GM12878 (cell line): ENCODE results near the gene RSRC1. TPM values are rescaled to one million over a fixed set of nuclear protein-coding genes. Genes with fewer than 3 reads are reported as not detected.
"Not testable (repeated sequence)": the region's sequence is repeated elsewhere in the genome, so short reads cannot be mapped to it uniquely, and the experiment has no call there.

Experiments
- ATAC-seq: fragments of 200-7000 bp; cut with Tn5 transposase; 3 replicates; pipeline ENCODE4 v1.9.1; 2020; ENCODE audit warnings: mild to moderate bottlenecking, moderate library complexity
- BruUV-seq: library from RNA; stranded (reverse); fragments of 400-500 nt; replicated peaks from 2 replicates; lab custom pipeline; 2021; lab: Mats Ljungman, UMichigan
- CTCF ChIA-PET: fragments of 300-600 bp; sonication (Branson Sonifier 250); formaldehyde crosslinking; extraction: SDS; loops from one replicate; lab custom pipeline; 2021; ENCODE audit warnings: inconsistent platforms; lab: Yijun Ruan, JAX
- POLR2A ChIA-PET: fragments of 350-600 bp; formaldehyde crosslinking; extraction: SDS; loops from one replicate; lab custom pipeline; 2021; ENCODE audit warnings: inconsistent platforms; lab: Charles Lee
- RAD21 ChIA-PET: fragments of 300-600 bp; sonication (Branson Sonifier 250); formaldehyde crosslinking; loops from one replicate; lab custom pipeline; 2023; ENCODE audit warnings: antibody characterized with exemption; ENCODE audit not compliant: unreplicated experiment; lab: Charles Lee
- SMC1A ChIA-PET: fragments of 300-600 bp; sonication (Branson Sonifier 250); formaldehyde crosslinking; loops from one replicate; lab custom pipeline; 2023; ENCODE audit not compliant: unreplicated experiment, uncharacterized antibody; lab: Charles Lee
- DNase-seq: peaks from one replicate; pipeline ENCODE4 v3.0.0-alpha.2; 2011; ENCODE audit warnings: low read depth, low spot score
- FAIRE-seq: peaks from 3 replicates; lab custom pipeline; 2011; peaks lifted over from hg19 to GRCh38; lab: Jason Lieb, UNC
- H2AFZ ChIP-seq: 2 replicates; pipeline ENCODE4 v1.6.0; 2011; ENCODE audit warnings: low read depth, low read length, control low read depth; ENCODE audit not compliant: control insufficient read depth
- H3K27ac ChIP-seq: 2 replicates; pipeline ENCODE4 v1.5.1; 2011; ENCODE audit warnings: control low read depth; ENCODE audit not compliant: control insufficient read depth, insufficient read depth
- H3K27me3 ChIP-seq, 2 experiments: replicated peaks in 1 of 2; 2 replicates each; pipeline versions ENCODE4 v1.6.0 to v1.6.1; 2011; ENCODE audit warnings: low read length in 1 of 2; ENCODE audit not compliant: control insufficient read depth in 2 of 2, insufficient read depth in 2 of 2
- H3K36me3 ChIP-seq, 2 experiments: 2 replicates each; pipeline ENCODE4 v1.5.1; 2011; ENCODE audit warnings: low read length in 1 of 2; ENCODE audit not compliant: control insufficient read depth in 2 of 2, insufficient read depth in 2 of 2
- H3K4me1 ChIP-seq: 2 replicates; pipeline ENCODE4 v1.6.1; 2011; ENCODE audit warnings: mild to moderate bottlenecking, low read length, moderate library complexity, mixed read lengths; ENCODE audit not compliant: control insufficient read depth, insufficient read depth
- H3K4me2 ChIP-seq: 2 replicates; pipeline ENCODE4 v1.6.0; 2011; ENCODE audit warnings: control low read depth; ENCODE audit not compliant: control insufficient read depth, insufficient read depth
- H3K4me3 ChIP-seq: fragments of 200-600 bp; sonication (generic); 2 replicates; pipeline ENCODE4 v1.5.1; 2016
- H3K79me2 ChIP-seq: 2 replicates; pipeline ENCODE4 v1.6.0; 2011; ENCODE audit warnings: low read length; ENCODE audit not compliant: control insufficient read depth, insufficient read depth
- H3K9ac ChIP-seq: 2 replicates; pipeline ENCODE4 v1.8.0; 2011; ENCODE audit warnings: low read length, control low read depth, mixed read lengths; ENCODE audit not compliant: control insufficient read depth, insufficient read depth
- H3K9me3 ChIP-seq: replicated peaks from 3 replicates; pipeline ENCODE4 v1.5.1; 2011; ENCODE audit warnings: mild to moderate bottlenecking, low read length; ENCODE audit not compliant: control insufficient read depth, insufficient read depth
- H4K20me1 ChIP-seq: 2 replicates; pipeline ENCODE4 v1.6.0; 2011; ENCODE audit not compliant: control insufficient read depth, insufficient read depth
- CUX1 ChIP-seq: IDR thresholded peaks from 2 replicates; pipeline ENCODE4 v1.6.1; 2012; ENCODE audit warnings: improper control_type of control experiment, low read depth, low read length; ENCODE audit not compliant: insufficient replicate concordance
- WGBS: methylation state at CpG from one replicate; pipeline ENCODE4 v1.1.6; 2016; ENCODE audit warnings: low lambda C conversion rate; ENCODE audit not compliant: insufficient replicate concordance, insufficient coverage; ENCODE audit errors: missing lambda C conversion rate; 5-methylcytosine and 5-hydroxymethylcytosine counted together
- in situ Hi-C: fragments of 300-500 bp; cut with MboI; formaldehyde crosslinking; loops from 9 replicates; pipeline ENCODE4 v1.14.3; 2018; ENCODE audit warnings: mixed read lengths
- intact Hi-C: fragments of 100-400 bp; cut with micrococcal nuclease; formaldehyde crosslinking; loops from one replicate; pipeline ENCODE4 v1.14.2; 2022; ENCODE audit not compliant: unreplicated experiment
- polyA plus RNA-seq, 11 experiments: library from polyadenylated mRNA; depleted of rRNA in 4 of 11; unstranded in 6 of 11; stranded (reverse) in 5 of 11; fragments of >200 nt; fragmentation: Nextera tagmentation in 4 of 11; fragmentation: Illumina TruSeq in 1 of 11; extraction: Ambion mirVana in 4 of 11; extraction: Trizol in 1 of 11; gene quantifications; 1 replicate in 1 of 11; 2 replicates in 10 of 11; pipeline versions ENCODE4 v1.2.1 to v1.2.3, GENCODE V29; 2011 to 2016; ENCODE audit warnings: inconsistent platforms in 2 of 11, missing spikeins in 2 of 11, low read depth in 1 of 11
- total RNA-seq, 4 experiments: library from RNA; depleted of rRNA in 3 of 4; stranded (reverse); fragments of >200 nt in 3 of 4; fragmentation: Illumina TruSeq in 1 of 4; extraction: Trizol in 1 of 4; gene quantifications; 2 replicates each; pipeline versions ENCODE4 v1.2.1 to v1.2.3, GENCODE V29; 2013 to 2021

RSRC1 gene
- total and polyA plus RNA-seq, 10 of the 15 experiments (the other 5 are each of a cell fraction or from before 2014, with no cell fraction given): 16.4 to 85.9 (median 42.0) TPM

GRCh38 chr3:158314426-158315357, 204.8 kb downstream of the RSRC1 start (continued):
- no peak for TF ChIP-seq CUX1
- TF ChIP-seq, all 136 proteins: peak for 7

- H3K27me3 ChIP-seq, H3K4me2 ChIP-seq, H4K20me1 ChIP-seq, H3K9me3 ChIP-seq, H3K36me3 ChIP-seq, BruUV-seq, RAD21 ChIA-PET, H3K27ac ChIP-seq, H3K79me2 ChIP-seq, H3K9ac ChIP-seq, ATAC-seq, FAIRE-seq, POLR2A ChIA-PET, H2AFZ ChIP-seq, intact Hi-C loops, DNase-seq, in situ Hi-C loops, H3K4me1 ChIP-seq, H3K4me3 ChIP-seq: not testable (repeated sequence)
- CTCF ChIA-PET: interaction anchor here (2.0 kb wide), 1 partner anchor 17 kb away, joined by 5 read pairs; no protein-coding TSS in a partner anchor
- SMC1A ChIA-PET: interaction anchor here (1.0 kb wide), 1 partner anchor 16 kb away, joined by 3 read pairs; no protein-coding TSS in a partner anchor
- WGBS: 84% methylated on average over 21 of the region's 21 CpGs
These were observed 220.0 kb downstream of the RSRC1 start for GRCh38 chr3:158329696-158330441.
